D721Med (cell line): ENCODE data around the gene IL17C.
A peak's percentile ranks its signal among the peaks of the same experiment; 100 is the strongest.

Experiments
- DNase-seq: peaks from one replicate; pipeline ENCODE4 v3.0.0; 2011; ENCODE audit warnings: low spot score; ENCODE audit not compliant: insufficient read length
- FAIRE-seq: peaks from 2 replicates; lab custom pipeline; 2011; peaks lifted over from hg19 to GRCh38; lab: Jason Lieb, UNC
- TF ChIP-seq, protein P1 (sequence below): IDR thresholded peaks from 2 replicates; pipeline ENCODE4 v1.5.1; 2012; ENCODE audit warnings: mild to moderate bottlenecking, control low read depth; ENCODE audit not compliant: insufficient read depth; ENCODE audit errors: missing control alignments

IL17C gene

DNA sequence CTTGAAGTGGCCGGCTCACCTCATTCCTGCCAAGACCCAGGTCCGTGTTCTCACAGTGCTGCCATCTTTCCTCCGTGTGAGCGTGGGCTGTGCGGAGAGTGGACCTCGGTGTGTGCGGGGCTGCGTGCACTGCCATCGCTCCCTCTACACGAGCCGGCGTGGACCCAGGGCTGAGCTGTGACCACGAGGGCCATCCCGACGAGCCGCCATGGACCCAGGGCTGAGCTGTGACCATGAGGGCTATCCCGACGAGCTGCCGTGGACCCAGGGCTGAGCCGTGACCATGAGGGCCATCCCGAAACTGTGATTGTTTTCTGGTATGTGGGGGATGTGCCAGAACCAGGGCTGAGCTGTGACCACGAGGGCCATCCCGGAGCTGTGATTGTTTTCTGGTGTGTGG is 33.4 kb downstream of the IL17C start:
- no peak for DNase-seq
- TF ChIP-seq, protein P1, sequence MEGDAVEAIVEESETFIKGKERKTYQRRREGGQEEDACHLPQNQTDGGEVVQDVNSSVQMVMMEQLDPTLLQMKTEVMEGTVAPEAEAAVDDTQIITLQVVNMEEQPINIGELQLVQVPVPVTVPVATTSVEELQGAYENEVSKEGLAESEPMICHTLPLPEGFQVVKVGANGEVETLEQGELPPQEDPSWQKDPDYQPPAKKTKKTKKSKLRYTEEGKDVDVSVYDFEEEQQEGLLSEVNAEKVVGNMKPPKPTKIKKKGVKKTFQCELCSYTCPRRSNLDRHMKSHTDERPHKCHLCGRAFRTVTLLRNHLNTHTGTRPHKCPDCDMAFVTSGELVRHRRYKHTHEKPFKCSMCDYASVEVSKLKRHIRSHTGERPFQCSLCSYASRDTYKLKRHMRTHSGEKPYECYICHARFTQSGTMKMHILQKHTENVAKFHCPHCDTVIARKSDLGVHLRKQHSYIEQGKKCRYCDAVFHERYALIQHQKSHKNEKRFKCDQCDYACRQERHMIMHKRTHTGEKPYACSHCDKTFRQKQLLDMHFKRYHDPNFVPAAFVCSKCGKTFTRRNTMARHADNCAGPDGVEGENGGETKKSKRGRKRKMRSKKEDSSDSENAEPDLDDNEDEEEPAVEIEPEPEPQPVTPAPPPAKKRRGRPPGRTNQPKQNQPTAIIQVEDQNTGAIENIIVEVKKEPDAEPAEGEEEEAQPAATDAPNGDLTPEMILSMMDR: no peak
- FAIRE-seq: no peak

DNA sequence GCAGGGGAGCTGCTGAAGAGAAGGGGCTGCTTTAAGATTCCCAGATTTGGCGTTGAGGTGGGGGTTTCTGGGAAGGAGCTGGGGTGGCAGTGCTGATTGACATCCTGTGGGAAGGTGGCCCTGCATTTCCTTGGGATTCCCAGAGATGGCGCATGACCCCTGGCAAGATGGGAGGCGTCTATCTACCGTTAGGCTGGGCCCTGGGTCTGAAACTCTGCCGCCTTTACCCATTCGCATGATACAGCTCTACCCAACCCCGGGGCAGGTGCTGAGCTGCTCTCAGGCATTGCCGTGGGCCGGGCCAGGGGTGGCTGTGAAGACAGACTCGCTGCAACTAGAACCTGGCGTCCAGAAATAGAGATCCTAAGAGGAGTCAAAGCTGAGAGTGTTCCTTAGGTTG is 34.4 kb downstream of the IL17C start:
- DNase-seq (no peak), FAIRE-seq (no peak)
- TF ChIP-seq, protein P1: peak; percentile 29

DNA sequence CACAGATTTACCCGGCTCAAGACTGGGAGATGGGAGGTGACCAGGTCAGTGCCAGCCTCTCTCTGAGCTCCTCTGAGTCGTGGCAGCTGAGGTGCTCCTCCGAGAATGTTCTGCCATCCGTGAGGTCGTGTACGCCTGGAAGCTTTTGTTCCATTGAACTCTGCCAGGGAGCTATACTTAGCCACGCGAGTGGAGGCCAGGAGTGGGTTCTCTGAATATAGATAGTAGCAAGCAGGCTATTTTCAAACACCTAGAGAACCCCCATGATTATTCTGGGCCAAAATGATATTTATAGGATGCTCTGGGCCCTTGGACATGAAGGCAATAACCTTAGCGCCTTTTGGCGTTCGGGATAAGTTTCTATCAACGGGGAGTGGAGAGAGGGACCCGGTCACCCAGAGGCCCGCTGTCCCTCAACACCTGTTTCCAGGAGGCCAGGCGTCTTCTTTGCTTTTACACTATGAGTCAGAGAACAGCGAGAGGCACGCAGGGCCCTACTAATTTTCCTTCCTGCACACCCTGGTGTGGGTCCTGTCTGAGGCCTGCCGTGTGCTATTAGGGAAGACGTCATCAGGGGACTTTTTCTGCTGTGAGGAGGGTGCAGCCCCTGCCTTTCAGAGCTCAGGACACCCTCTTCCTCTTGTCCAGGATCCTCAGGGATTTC is 35.5 kb downstream of the IL17C start:
- TF ChIP-seq, protein P1: no peak
- FAIRE-seq (no peak), DNase-seq (no peak)

DNA sequence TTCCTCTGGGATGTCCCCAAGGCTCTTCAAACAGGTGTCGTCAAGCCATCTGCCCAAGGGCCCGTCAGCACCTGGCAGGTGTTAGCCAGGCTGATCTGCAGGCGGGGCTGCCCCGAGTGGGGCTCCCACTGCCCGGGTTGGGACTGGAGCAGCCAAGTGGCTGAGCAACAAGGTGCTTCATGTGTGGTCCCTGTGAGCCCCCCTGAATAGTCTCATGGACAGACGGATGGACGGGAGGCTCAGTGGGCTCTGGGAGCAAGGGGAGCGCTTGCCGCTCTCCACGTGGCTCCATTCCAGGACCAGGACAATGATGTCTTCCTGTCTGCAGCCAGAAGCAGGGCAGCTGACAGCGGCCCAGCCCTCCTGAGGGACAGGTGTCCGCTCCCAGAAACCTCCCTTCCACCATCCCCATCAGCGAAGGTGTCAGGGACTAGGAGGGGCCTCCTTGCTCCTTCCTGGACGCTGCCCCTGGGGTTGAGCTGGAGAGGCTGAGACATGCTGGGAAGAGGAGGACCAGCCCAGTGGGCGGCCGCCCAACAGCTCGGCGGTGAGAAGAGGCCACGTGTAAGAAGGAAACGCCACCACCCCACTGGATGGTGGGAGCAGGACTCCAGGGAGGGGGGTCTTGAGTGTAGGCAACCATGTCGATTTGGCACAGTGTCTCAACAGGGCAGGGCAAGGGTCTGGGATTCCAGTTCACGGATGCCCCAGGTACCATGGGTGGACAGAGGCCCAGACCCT is 38.3 kb downstream of the IL17C start:
- FAIRE-seq (no peak), DNase-seq (no peak)
- TF ChIP-seq, protein P1: no peak

DNA sequence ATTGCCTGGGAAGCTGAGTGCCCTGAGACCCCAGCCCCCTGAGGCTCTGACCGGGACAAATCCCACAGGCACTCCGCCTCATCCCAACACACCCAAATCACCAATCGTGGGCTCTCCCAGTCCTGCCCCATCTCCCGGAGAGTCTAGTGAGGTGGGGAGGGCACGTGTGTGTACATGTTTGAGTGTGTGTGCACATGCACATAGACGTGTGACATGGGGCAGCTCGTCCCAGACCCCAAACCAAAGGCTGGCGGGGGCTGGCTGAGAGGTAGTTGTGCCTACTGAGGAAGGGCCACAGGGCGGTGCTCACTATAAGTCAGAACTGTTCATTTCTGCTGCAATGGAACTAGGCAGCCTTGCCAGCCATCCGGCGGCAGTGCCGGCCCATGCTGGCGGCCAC is 39.3 kb downstream of the IL17C start:
- DNase-seq (no peak), FAIRE-seq (no peak)
- TF ChIP-seq, protein P1: no peak

DNA sequence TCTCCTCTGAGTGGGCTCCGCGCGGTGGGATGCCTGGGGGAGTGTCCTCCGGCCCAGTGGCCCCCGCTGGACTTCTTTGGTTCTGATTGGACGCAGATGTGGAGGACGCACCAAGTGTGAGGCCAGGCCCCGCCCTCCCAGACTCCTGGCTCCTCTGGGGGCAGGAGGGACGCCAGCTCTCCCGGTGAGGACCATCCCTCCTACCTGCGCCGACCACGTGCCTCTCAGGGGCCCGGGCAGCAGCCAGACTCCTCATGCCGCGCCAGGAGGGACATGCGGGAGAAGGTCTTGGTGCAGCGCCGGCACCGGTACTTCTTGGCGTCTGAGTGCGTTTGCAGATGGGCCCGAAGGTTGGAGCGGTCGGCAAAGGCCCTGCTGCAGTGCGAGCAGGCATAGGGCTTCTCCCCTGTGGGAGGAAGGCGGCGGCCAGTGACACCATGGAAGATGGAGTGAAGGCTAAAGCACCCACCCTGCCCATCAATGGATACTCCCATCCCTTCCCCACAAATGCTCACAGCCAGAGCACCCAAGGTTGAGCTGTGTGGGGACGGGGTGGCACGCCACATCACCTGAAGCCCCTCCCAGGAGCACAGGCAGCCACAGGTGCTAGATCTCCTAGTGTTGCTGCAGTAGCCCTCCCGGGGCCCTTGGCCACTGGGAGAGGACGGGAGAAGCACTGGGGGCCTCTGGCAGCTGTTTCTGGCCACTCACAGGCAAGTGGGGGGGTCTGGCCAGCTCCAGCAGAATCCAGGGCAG is 40.0 kb downstream of the IL17C start:
- DNase-seq (no peak), FAIRE-seq (no peak)
- TF ChIP-seq, protein P1: no peak
